NCI-H1694 treated with DMSO at 0.1 percent for 48 hours (cell line): Measurements from ENCODE around the gene DNAJC3.
"Not testable (repeated sequence)": the region's sequence is repeated elsewhere in the genome, so short reads cannot be mapped to it uniquely, and the experiment has no call there.

Experiments
- DNase-seq: peaks from one replicate; lab custom pipeline; 2025; lab: John Stamatoyannopoulos, UW

Gene DNAJC3

GRCh38 chr13:95714142-95714832 is 37.3 kb downstream of the DNAJC3 start:
- DNase-seq: no peak

GRCh38 chr13:95716231-95716630 is 39.3 kb downstream of the DNAJC3 start:
- DNase-seq: no peak

GRCh38 chr13:95722241-95722640 is 45.3 kb downstream of the DNAJC3 start:
- no peak for DNase-seq

GRCh38 chr13:95723438-95723837 is 46.5 kb downstream of the DNAJC3 start:
- no peak for DNase-seq

GRCh38 chr13:95724252-95724651 is 47.3 kb downstream of the DNAJC3 start:
- DNase-seq: no peak

GRCh38 chr13:95726876-95727275 is 49.9 kb downstream of the DNAJC3 start:
- no peak for DNase-seq

DNA sequence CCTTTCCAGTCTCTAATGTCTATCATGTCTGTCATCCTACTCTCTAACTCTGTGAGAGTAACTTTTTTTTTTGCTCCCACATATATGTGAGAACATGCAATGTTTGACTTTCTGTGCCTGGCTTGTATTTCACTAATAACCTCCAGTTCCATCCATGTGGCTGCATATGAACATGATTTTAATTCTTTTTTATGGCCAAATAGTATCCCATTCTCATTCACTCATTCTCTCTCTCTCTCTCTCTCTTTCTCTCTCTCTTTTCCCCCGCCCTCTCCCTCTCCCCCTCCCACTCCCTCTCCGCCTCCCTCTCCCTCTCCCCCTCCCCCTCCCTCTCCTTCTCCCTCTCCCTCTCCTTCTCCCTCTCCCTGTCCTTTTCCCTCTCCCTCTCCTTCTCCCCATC is 52.0 kb downstream of the DNAJC3 start:
- no peak for DNase-seq

DNA sequence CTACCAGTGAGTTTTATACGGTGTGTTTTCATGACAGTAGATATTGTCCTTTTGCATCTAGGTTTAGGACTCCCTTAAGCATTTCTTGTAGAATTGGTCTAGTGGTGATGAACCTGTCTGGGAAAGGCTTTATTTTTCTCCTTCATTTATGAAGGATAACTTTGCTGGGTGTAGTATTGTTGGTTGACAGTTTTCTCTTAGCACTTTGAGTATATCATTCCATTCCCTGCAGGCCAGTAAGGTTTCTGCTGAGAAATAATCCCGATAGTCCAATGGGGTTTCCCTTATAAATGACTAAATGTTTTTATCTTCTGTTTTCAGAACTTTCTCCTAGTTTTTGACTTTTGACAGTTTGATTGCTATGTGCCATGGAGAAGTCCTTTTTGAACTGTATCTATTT is 57.2 kb downstream of the DNAJC3 start:
- no peak for DNase-seq

GRCh38 chr13:95740071-95740978 is 63.4 kb downstream of the DNAJC3 start:
- DNase-seq: not testable (repeated sequence)

- DNase-seq: no peak
These were observed 64.0 kb downstream of the DNAJC3 start for GRCh38 chr13:95740979-95741320.

GRCh38 chr13:95741584-95742563 is 64.9 kb downstream of the DNAJC3 start:
- no peak for DNase-seq

DNA sequence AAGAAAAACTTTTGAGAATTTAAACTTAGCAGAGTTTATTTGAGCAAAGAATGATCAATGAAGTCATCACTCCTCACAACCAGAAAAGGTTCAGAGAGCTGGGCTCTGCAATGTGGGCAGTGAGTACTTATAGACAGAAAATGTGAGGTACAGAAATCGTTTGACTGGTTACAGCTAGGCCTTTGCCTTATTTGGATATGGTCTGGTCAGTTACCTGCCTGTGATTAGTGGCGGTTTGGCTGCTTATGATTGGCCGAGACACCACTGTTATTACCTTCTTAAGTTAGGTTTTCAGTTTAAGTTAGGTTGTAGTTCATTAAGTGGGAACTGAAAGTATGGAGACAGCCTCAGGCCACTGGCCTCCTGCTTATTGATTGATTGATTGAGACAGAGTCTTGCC is 66.3 kb downstream of the DNAJC3 start:
- no peak for DNase-seq

- DNase-seq: no peak
These were observed 68.3 kb downstream of the DNAJC3 start for GRCh38 chr13:95745289-95745688.

GRCh38 chr13:95745752-95746151 is 68.8 kb downstream of the DNAJC3 start:
- no peak for DNase-seq

DNA sequence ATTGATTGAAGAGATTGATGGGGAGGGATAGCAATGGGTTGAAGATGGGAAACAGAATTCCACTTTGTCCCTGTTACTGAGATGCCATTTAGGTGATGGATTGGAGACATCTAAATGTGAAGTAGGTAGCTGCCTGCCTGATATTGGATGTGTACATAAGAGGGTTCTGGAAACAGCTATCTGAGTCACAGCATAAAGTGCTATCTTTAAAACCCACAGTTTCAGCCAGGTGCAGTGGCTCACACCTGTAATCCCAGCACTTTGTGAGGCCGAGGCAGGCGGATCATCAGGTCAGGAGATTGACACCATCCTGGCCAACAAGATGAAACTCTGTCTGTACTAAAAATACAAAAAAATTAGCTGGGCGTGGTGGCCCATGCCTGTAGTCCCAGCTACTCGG is 72.6 kb downstream of the DNAJC3 start:
- no peak for DNase-seq

DNA sequence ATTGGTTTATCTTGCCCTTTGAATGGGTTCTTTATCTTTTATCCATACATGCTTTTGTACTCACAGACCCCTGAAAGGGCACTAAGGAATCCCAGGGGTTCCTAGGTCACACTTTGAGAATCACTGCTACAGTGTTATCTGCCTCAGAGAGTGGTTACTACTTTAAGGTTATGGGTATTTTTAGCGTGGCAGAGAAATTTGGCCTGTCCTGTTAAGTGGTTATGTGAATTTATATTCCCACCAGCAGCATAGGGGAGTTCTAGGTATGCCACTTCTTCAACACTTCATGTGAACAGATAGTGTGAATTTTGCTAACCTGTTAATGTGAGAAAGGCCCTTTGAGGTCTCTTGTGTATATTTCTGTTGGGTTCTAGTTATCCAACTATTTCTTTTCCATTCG is 75.7 kb downstream of the DNAJC3 start:
- no peak for DNase-seq

GRCh38 chr13:95754069-95754468 is 77.1 kb downstream of the DNAJC3 start:
- no peak for DNase-seq

DNA sequence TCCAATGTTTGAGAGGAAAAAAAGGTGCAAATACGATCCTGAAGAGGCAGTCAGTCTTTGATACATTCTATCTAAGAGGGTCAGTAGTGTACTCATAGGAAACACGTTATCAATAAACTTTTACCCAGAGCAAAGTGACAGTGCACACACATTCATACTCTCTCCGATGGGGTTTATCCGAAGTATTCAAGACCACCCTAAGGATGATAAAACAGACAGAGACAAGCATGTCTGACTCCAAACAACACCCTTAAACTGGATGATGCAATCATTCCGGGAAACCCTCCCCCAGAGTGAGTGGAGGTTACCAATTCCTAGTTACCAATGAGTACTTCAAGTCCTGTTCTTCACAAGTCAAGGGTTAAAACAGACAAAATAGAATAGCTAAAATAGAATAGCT is 79.1 kb downstream of the DNAJC3 start:
- DNase-seq: no peak

DNA sequence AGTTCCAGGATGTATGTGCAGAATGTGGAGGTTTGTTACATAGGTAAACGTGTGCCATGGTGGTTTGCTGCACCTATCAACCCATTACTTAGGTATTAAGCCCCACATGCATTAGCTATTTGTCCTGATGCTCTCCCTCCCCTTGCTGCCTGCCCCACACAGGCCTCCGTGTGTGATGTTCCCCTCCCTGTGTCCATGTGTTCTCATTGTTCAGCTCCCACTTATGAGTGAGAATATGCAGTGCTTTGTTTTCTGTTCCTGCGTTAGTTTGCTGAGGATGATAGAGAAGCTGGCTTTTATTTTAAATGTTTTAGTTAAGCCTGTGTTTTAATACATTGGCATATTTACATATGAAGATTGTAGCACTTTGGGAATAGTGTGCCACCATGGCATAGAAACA is 85.7 kb downstream of the DNAJC3 start:
- DNase-seq: not testable (repeated sequence)

DNA sequence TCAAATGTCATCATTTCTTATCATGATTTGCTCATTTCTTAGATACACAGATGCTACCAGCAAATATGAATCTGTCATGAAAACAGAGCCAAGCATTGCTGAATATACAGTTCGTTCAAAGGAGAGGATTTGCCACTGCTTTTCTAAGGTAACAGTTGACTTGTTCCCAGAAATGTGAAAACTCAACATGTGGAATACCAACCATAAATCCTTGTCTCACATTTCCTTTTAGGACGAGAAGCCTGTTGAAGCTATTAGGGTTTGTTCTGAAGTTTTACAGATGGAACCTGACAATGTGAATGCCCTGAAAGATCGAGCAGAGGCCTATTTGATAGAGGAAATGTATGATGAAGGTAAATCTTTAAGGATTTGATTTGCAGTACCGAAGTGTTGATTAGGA is 86.7 kb downstream of the DNAJC3 start:
- DNase-seq: no peak

DNA sequence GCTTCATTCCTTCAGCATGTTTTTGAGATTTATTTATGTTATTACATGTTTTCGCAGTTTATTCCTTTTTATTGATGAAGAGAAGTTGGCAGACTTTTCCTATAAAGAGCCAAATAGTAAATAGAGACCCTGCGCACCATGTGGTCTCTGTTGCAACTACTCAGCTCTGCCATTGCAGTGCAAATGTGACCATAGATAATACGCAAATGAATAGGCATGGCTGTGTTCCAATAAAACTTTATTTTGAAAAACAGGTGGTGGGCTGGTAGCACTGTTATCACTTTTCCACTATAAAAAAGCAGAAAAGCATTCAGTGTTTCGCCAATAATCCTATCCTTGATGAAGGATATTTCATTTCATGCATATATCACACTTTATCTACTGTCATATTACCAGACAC is 95.0 kb downstream of the DNAJC3 start:
- DNase-seq: no peak

- no peak for DNase-seq
These were observed 102.6 kb downstream of the DNAJC3 start for GRCh38 chr13:95779522-95779921.
